AG04449 (cell line): Measurements from ENCODE around the gene ODF4.
A peak's percentile ranks its signal among the peaks of the same experiment; 100 is the strongest.
"Not testable (repeated sequence)": the region's sequence is repeated elsewhere in the genome, so short reads cannot be mapped to it uniquely, and the experiment has no call there.

Source experiments
- CTCF ChIA-PET: fragments of 350-600 bp; formaldehyde crosslinking; extraction: SDS; loops from one replicate; lab custom pipeline; 2021; ENCODE audit warnings: antibody characterized with exemption; lab: Yijun Ruan, JAX
- POLR2A ChIA-PET: fragments of 400-600, 350-600 bp; formaldehyde crosslinking; extraction: SDS; loops from one replicate; lab custom pipeline; 2020; ENCODE audit warnings: antibody characterized with exemption, inconsistent platforms; lab: Yijun Ruan, JAX
- DNase-seq: peaks from one replicate; pipeline ENCODE4 v3.0.0-alpha.2; 2010; ENCODE audit warnings: low read depth, low spot score
- H3K4me3 ChIP-seq: 2 replicates; pipeline ENCODE4 v1.5.1; 2011; ENCODE audit warnings: low read depth, mild to moderate bottlenecking, control low read depth, low read length
- TF ChIP-seq, protein P1 (sequence below): IDR thresholded peaks from one replicate; pipeline ENCODE4 v1.5.1; 2011; ENCODE audit warnings: mild to moderate bottlenecking, moderate library complexity, low read length, control low read depth, inconsistent platforms; ENCODE audit not compliant: insufficient read depth; ENCODE audit errors: missing control alignments

The ODF4 gene

DNA sequence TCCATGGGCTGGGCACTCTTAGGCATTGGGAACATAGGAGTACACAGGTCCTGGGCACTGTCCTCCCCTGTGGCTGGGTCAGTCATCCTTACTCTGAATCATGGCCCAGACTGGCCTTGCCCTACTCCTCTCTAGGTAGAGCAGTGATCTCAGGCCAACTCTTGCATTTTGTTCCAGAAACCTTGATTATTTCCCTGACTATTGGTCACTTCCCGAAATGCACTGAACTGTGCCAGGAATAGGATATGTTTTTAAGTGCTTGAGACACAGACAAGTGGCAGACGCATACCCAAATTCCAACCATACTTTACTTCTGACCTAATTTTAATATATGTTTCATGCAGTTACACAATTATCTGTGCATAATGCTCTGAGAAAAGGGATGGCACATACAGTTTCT is 26.6 kb downstream of the ODF4 start:
- DNase-seq: peak; percentile 80
- POLR2A ChIA-PET: interaction anchor here (1.0 kb wide), 1 partner anchor 11 kb away, joined by 3 read pairs; the partner anchor contains the start of gene KRABD2
- CTCF ChIA-PET: interaction anchor here (0.8 to 1.0 kb wide), 3 partner anchors 9 to 18 kb away, joined by 3 to 4 read pairs (median 3); no protein-coding TSS in a partner anchor
- TF ChIP-seq, protein P1, sequence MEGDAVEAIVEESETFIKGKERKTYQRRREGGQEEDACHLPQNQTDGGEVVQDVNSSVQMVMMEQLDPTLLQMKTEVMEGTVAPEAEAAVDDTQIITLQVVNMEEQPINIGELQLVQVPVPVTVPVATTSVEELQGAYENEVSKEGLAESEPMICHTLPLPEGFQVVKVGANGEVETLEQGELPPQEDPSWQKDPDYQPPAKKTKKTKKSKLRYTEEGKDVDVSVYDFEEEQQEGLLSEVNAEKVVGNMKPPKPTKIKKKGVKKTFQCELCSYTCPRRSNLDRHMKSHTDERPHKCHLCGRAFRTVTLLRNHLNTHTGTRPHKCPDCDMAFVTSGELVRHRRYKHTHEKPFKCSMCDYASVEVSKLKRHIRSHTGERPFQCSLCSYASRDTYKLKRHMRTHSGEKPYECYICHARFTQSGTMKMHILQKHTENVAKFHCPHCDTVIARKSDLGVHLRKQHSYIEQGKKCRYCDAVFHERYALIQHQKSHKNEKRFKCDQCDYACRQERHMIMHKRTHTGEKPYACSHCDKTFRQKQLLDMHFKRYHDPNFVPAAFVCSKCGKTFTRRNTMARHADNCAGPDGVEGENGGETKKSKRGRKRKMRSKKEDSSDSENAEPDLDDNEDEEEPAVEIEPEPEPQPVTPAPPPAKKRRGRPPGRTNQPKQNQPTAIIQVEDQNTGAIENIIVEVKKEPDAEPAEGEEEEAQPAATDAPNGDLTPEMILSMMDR: no peak
- no peak overlapping the region for H3K4me3 ChIP-seq

DNA sequence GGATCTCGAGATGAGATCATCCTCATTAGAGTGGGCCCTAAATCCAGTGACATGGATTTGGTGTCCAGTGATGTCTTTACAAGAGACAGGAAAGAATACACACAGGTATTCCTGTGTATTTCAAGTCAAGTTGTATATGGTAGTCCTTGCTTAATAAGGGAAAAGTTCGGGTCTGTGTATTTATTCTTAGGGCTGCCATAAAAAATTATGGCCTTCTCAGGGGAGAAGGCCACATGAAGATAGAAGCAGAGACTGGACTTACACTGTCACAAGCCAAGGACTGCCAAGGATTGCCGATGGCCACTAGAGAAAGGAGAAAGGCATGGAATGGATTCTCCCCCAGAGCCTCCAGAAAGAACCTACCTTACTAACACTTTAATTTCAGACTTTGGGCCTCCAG is 28.6 kb downstream of the ODF4 start:
- ChIA-PET POLR2A (no interaction called here), CTCF (no interaction called here)

DNA sequence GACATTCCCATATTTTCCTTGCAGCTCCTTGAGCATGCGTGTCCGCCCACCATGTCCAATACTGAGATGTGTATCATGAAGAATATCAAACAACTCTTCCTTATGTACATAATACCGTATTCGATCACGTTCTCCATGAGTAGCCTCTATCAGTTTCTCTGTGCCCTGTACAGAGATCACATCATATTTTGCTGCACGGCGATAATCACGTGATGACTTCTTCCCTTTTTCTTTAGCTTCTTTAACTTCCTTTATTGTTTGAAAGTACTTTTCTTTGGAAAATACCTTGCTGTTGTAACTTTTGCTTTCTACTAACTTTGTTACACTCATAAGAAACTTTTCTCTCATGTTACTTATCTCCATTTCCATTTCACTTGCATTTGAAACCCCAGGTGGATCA is 30.3 kb downstream of the ODF4 start:
- TF ChIP-seq, protein P1: no peak
- DNase-seq: no peak
- CTCF ChIA-PET: interaction anchor here (1.0 to 2.7 kb wide), 3 partner anchors 8 to 69 kb away, joined by 3 to 18 read pairs (median 4); partner anchors contain the start of gene RPL26
- POLR2A ChIA-PET: no interaction called here
- no peak overlapping the region for H3K4me3 ChIP-seq

More for the DNA sequence above, 28.6 kb downstream of the ODF4 start:
- H3K4me3 ChIP-seq: no peak overlapping the region
- TF ChIP-seq, protein P1: no peak
- DNase-seq: no peak

DNA sequence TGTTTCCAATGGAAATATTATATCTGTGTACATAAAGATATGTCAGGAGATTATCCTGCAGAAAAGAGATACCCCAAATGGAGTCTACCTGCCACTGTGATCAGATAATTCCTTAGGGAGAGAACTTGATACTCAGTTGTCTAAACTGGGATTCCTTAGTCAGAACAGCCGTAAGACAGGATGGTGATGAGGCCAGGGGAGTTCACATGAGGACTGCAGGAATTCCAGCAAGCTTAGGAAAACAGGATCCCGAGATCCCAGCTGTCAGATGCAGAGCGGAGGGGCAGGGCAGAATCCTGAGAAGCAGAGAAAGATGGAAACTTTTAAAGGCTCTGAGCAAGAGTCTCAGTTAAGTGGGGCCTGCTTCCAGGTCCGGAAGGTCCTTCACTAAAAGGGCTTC is 32.1 kb downstream of the ODF4 start:
- TF ChIP-seq, protein P1: no peak
- no peak for DNase-seq
- CTCF ChIA-PET: interaction anchor here (2.7 kb wide), 1 partner anchor 11 kb away, joined by 18 read pairs; the partner anchor contains the start of gene RPL26
- POLR2A ChIA-PET: no interaction called here
- no peak overlapping the region for H3K4me3 ChIP-seq

DNA sequence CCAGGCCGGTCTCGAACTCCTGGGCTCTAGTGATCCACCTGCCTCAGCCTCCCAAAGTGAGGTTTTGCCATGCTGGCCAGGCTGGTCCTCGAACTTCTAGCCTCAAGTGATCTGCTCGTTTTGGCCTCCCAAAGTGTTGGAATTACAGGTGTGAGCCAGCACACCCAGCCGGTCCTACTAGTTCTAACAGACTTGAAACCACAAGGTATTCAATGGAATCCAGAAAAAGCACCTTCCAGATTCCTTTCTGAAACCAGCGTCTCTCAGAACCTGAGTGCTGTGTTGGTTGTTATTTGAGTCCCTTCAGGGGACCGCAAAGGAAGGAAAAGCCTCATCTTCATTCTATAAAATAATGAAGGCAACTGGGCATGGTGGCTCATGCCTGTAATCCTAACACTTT is 32.8 kb downstream of the ODF4 start:
- CTCF ChIA-PET: no interaction called here
- H3K4me3 ChIP-seq: no peak overlapping the region

DNA sequence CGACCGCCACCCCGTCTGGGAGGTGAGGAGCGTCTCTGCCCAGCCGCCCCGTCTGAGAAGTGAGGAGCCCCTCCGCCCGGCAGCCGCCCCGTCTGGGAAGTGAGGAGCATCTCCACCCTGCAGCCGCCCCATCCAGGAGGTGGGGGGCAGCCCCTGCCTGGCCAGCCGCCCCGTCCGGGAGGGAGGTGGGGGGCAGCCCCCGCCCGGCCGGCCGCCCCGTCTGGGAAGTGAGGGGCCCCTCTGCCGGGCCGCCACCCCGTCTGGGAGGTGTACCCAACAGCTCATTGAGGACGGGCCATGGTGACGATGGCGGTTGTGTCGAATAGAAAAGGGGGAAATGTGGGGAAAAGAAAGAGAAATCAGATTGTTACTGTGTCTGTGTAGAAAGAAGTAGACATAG is 34.2 kb downstream of the ODF4 start:
- CTCF ChIA-PET, DNase-seq, POLR2A ChIA-PET, H3K4me3 ChIP-seq: not testable (repeated sequence)

More for the DNA sequence above, 32.8 kb downstream of the ODF4 start:
- DNase-seq: no peak
- TF ChIP-seq, protein P1: no peak
- POLR2A ChIA-PET: no interaction called here
